ENCODE results near the gene RPP25.

The RPP25 gene

DNA sequence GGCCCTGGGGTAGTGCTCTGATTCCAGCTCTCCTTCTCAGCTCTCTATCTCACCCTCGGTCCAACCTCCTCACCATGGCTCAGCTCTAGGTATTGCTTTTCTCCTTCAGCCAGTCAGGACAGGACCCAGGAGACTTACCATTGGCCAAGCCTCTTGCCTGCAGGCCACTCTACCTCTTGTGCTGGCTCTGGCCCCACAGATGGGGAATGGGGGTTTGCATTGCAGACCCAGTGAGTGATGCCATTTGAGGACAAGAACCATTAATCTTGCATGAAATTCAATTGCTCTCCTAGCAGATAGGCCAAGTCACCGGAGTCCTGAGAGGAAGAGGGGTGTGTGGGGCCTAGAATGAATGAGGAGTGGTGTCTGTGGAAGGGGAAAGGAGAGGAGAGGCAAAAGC lies 6.1 kb upstream of the RPP25 start:
- no peak overlapping the region for H3K9ac ChIP-seq (ENCODE audit: low read length)
- H3K27me3 ChIP-seq (ENCODE audit: insufficient read depth, low read length) = no peaks in the 10 kb centered on the region
- H3K27ac ChIP-seq (ENCODE audit: low read depth, low read length, poor library complexity, severe bottlenecking) = no peak overlapping the region
- no peaks in the 10 kb centered on the region for H3K36me3 ChIP-seq (ENCODE audit: insufficient read depth, low read length)
- peaks cover under 1% of the 10 kb centered on the region for H3K4me1 ChIP-seq (ENCODE audit: insufficient read depth, low read length, severe bottlenecking)
- TF ChIP-seq EZH2 (IDR thresholded peaks at IDR 0.05; ENCODE audit: borderline replicate concordance, low read length) (no peak), CTCF (IDR thresholded peaks at IDR 0.05; ENCODE audit: low read length) (no peak)
- no peak overlapping the region for H3K4me2 ChIP-seq (ENCODE audit: low read length)
- H3F3A ChIP-seq (ENCODE audit: insufficient read depth, low read length) = no peaks in the 10 kb centered on the region
- no peaks in the 10 kb centered on the region for H3K79me2 ChIP-seq (ENCODE audit: insufficient read depth, low read length)
- H3K9me3 ChIP-seq (ENCODE audit: low read length) = no peaks in the 10 kb centered on the region
- H4K20me1 ChIP-seq (ENCODE audit: insufficient read depth, low read length) = no peaks in the 10 kb centered on the region
- no peaks in the 10 kb centered on the region for H3K9me2 ChIP-seq (ENCODE audit: low read depth, low read length)
- H3K4me3 ChIP-seq (ENCODE audit: low read depth, low read length, poor library complexity, severe bottlenecking) = no peak overlapping the region
- H2AFZ ChIP-seq (ENCODE audit: low read length) = no peak overlapping the region

DNA sequence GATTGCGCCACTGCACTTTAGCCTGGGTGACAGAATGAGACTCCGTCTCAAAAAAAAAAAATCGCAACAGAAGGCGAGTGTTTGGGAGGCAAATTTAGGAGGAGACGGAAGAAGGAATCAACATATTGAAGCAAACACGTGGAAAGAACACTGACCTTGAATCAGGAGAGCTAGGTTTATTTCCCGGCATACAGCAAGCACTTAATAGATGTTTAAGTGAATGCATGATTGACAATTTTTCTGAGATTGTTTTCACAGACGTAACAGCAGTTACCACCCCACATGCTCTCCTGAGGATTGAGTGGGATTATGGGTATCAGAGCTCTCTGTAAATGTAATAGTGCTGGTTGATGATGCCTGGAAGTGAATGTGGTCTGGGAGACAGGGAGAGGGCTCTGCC lies 5.6 kb upstream of the RPP25 start:
- TF ChIP-seq EZH2 (IDR thresholded peaks at IDR 0.05; ENCODE audit: borderline replicate concordance, low read length) (no peak), CTCF (IDR thresholded peaks at IDR 0.05; ENCODE audit: low read length) (no peak)
- H3K9me3 ChIP-seq (ENCODE audit: low read length) = no peaks in the 10 kb centered on the region
- H3K9me2 ChIP-seq (ENCODE audit: low read depth, low read length) = no peaks in the 10 kb centered on the region
- no peak overlapping the region for H3K9ac ChIP-seq (ENCODE audit: low read length)
- no peaks in the 10 kb centered on the region for H3F3A ChIP-seq (ENCODE audit: insufficient read depth, low read length)
- no peaks in the 10 kb centered on the region for H4K20me1 ChIP-seq (ENCODE audit: insufficient read depth, low read length)
- no peak overlapping the region for H3K4me2 ChIP-seq (ENCODE audit: low read length)
- no peak overlapping the region for H2AFZ ChIP-seq (ENCODE audit: low read length)
- no peaks in the 10 kb centered on the region for H3K79me2 ChIP-seq (ENCODE audit: insufficient read depth, low read length)
- no peaks in the 10 kb centered on the region for H3K36me3 ChIP-seq (ENCODE audit: insufficient read depth, low read length)
- H3K27ac ChIP-seq (ENCODE audit: low read depth, low read length, poor library complexity, severe bottlenecking) = no peak overlapping the region
- no peak overlapping the region for H3K4me3 ChIP-seq (ENCODE audit: low read depth, low read length, poor library complexity, severe bottlenecking)
- H3K27me3 ChIP-seq (ENCODE audit: insufficient read depth, low read length) = no peaks in the 10 kb centered on the region
- peaks cover 5% of the 10 kb centered on the region for H3K4me1 ChIP-seq (ENCODE audit: insufficient read depth, low read length, severe bottlenecking)

DNA sequence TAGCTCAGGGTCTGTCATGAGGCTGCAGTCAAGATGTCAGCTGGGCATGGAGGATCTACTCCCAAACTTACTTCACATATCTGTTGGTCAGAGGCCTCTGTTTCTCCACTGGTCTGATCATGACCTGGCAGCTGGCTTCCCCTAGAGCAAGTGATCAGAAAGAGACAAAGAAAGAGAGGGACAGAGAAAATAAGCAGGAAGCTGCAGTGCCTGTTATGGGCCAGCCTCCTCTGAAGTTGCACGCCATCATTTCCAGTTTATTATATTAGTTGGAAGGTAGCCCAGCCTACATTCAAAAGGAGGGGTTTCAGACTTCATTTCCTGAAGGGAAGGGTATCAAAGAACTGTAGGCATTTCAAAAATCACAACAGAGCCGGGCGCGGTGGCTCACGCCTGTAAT lies 5.0 kb upstream of the RPP25 start:
- H3F3A ChIP-seq (ENCODE audit: insufficient read depth, low read length) = no peaks in the 10 kb centered on the region
- H3K4me3 ChIP-seq (ENCODE audit: low read depth, low read length, poor library complexity, severe bottlenecking) = no peak overlapping the region
- no peaks in the 10 kb centered on the region for H3K9me3 ChIP-seq (ENCODE audit: low read length)
- H3K9ac ChIP-seq (ENCODE audit: low read length) = no peak overlapping the region
- H3K27ac ChIP-seq (ENCODE audit: low read depth, low read length, poor library complexity, severe bottlenecking) = no peak overlapping the region
- peaks cover 10% of the 10 kb centered on the region for H3K4me1 ChIP-seq (ENCODE audit: insufficient read depth, low read length, severe bottlenecking)
- no peaks in the 10 kb centered on the region for H3K79me2 ChIP-seq (ENCODE audit: insufficient read depth, low read length)
- H3K4me2 ChIP-seq (ENCODE audit: low read length) = no peak overlapping the region
- TF ChIP-seq CTCF (IDR thresholded peaks at IDR 0.05; ENCODE audit: low read length) (no peak), EZH2 (IDR thresholded peaks at IDR 0.05; ENCODE audit: borderline replicate concordance, low read length) (no peak)
- H3K9me2 ChIP-seq (ENCODE audit: low read depth, low read length) = no peaks in the 10 kb centered on the region
- H3K27me3 ChIP-seq (ENCODE audit: insufficient read depth, low read length) = no peaks in the 10 kb centered on the region
- no peak overlapping the region for H2AFZ ChIP-seq (ENCODE audit: low read length)
- no peaks in the 10 kb centered on the region for H3K36me3 ChIP-seq (ENCODE audit: insufficient read depth, low read length)
- no peaks in the 10 kb centered on the region for H4K20me1 ChIP-seq (ENCODE audit: insufficient read depth, low read length)

All from OCI-LY1 (cell line).